Stimulated activated CD4-positive, alpha-beta T cell treated with anti-CD3 and anti-CD28 coated beads, Interleukin-12 subunit alpha, Interleukin-12 subunit beta, amount 100 ng/mL, for 24 hours (primary cell): ENCODE results near the gene CRB1.

Experiments
- DNase-seq, 2 experiments: peaks; one replicate each; pipeline ENCODE4 v3.0.0-alpha.2; 2020; ENCODE audit warnings: low read depth in 2 of 2

CRB1 gene

DNA sequence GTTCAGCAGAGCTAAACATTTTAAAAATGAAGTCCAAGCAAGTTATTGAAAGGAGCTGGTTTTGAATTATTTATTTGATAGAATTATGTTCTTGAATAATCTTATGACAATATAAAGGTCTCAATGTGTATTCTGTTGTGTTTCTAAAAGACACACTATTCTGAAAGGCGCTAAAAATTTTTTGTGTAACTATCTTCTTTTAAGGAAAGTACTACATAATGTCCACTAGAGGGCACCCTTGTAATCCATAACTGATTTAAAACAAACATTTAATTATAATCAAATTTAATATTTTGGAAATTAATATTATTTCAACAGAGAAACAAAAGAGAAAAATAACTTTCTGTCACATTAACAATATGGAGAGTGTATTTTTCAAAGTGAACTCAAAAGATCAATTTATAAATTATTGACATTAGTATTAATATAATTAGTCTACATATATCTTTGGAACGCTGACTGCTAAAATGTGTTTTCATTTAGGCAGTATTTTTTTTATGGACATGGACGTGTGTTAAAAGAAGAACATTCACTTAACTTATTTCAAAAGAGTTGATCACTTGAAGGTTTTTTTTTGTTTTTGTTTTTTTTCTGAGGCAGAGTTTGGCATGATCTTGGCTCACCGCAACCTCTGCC, 258.8 kb downstream of the CRB1 start:
- no peak for DNase-seq
